Liver (tissue), 3 donors: ENCODE measurements around the gene KCTD3.

Experiments used
- CTCF ChIP-seq: fragments of 150-350 bp; IDR thresholded peaks from 2 replicates; pipeline ENCODE4 v1.5.1; 2017; ENCODE audit warnings: improper control_type of control experiment, low read depth, low read length; ENCODE audit not compliant: missing input control
- EGR1 ChIP-seq, 2 donors: IDR thresholded peaks; 2 replicates each; pipeline ENCODE4 v1.6.1; 2016 to 2018; ENCODE audit warnings: antibody characterized with exemption in 2 of 2, low read depth in 2 of 2
- ZBTB33 ChIP-seq: IDR thresholded peaks from 2 replicates; pipeline ENCODE4 v1.6.1; 2016; ENCODE audit warnings: antibody characterized with exemption
- donor health status: healthy.
- donor health status: healthy.

GRCh38 chr1:215600867-215601266 lies 33.8 kb downstream of the KCTD3 start:
- no peak for TF ChIP-seq CTCF
- no peak for TF ChIP-seq ZBTB33
- TF ChIP-seq EGR1 (IDR thresholded peaks at IDR 0.05; ENCODE audit: low read depth in 2 of 2) = no peak
